GM21576 (cell line): ENCODE data around the gene GAN.
"Not testable (repeated sequence)": the region's sequence is repeated elsewhere in the genome, so short reads cannot be mapped to it uniquely, and the experiment has no call there.

Experiments used
- ATAC-seq: cut with Tn5 transposase; IDR thresholded peaks from one replicate; pipeline ENCODE4 v1.9.1; 2021; ENCODE audit warnings: mild to moderate bottlenecking, moderate library complexity; ENCODE audit not compliant: unreplicated experiment

GAN gene

DNA sequence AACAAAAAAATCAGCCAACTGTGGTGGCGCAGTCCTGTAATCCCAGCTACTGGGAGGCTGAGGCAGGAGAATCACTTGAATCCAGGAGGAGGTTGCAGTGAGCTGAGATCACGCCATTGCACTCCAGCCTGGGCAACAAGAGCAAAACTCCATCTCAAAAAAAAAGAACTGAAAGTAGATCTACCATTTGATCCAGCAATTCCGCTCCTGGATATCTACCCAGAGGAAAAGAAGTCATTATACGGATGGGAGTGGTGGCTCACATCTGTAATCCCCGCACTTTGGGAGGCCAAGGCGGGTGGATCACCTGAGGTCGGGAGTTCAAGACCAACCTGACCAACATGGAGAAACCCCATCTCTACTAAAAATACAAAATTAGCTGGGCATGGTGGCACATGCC, 107.4 kb downstream of the GAN start:
- not testable (repeated sequence) for ATAC-seq

DNA sequence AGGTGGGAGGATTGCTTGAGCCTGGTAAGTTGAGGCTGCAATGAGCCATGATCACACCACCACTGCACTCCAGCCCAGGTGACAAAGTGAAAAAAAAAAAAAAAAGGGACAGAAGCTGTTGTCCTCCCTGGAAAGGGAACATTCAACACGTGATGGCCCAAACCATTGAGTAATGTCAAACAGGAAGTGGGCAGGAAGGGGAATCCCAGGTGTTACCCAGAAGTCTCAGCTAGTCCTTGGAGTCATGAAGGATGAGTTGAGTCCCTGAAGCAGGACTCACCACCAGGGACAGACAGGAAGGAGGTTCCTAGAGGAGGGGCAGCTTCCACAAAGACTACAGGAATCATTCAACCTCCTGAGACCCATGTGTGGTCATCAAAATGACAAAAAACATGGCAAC, 110.0 kb downstream of the GAN start:
- ATAC-seq: no peak

DNA sequence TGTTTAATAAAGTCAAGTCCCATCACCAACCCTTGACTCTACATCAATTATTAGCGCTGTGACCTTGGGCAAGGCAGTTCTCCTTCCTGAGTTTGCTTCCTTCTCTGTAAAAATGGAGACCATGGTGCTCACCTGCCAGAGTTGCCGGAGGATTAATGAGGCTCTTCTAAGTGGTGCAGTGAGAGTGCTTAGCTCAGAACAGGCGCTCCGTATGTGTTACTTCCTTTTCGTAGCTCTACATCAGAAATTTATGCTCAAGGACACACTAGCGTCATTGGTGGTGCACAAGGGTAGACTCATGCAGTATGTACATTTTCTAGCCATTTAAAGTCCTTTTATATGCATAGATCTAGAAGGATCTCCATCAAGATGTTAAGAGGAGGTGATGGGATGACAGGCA, 112.5 kb downstream of the GAN start:
- no peak for ATAC-seq

DNA sequence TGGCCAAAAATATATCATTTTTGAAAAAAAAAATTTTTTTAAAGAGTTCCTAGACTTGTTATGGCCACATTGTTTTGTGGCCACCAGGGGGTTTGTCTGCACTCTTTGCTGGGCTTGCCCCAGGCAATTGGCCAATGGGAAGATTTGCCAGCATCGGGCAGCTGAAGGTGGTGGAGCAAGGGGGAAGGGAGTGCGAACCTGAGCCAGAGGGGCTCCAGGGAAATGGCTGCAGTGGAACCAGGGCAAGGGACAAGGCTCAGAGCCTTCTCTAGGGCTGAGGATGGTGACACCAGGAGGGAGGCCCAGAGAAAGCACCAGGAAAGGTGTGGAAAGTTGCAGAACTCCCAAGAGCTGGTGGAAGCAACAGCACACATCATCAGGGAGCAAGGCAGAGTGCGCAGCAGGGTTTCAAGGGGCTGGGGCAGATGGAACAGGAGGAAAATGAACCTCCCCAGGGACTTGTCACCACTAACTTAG, 114.3 kb downstream of the GAN start:
- ATAC-seq: no peak

DNA sequence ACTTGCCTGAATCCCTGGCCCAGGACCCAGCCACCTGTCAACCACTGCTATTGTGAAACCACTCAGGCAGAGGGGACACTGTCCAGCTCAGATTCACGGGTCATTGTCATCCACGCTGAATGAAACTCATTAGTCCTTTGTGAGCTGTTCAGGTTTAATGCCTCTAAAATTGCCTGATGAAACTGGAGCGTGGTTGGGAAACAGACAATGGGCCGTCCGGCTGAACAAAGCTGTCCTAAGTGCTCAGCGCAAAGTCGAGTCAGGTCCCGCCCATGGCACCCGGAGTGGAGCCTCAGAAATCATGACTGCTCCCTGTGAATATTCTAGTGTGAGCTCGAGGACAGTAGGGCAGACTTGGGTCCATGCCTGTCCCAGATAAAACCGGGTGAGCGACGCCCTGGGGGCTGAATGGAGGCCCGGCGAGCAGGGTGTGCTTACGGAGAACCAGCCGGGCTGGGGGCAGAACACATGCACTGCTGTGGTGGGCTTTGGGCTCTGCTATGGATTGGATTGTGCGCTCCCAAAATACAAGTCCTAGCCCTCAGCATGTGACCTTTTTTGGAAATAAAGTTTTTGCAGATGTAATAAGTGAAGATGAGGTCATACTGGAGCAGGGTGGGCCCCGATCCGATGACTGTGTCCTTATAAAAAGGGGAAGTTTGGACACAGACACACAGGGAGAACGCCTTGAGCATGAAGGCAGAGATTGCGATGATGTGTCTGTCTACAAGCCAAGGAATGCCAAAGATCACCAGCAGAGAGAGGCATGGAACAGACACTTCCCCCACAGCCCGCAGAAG, 117.0 kb downstream of the GAN start:
- ATAC-seq: no peak

DNA sequence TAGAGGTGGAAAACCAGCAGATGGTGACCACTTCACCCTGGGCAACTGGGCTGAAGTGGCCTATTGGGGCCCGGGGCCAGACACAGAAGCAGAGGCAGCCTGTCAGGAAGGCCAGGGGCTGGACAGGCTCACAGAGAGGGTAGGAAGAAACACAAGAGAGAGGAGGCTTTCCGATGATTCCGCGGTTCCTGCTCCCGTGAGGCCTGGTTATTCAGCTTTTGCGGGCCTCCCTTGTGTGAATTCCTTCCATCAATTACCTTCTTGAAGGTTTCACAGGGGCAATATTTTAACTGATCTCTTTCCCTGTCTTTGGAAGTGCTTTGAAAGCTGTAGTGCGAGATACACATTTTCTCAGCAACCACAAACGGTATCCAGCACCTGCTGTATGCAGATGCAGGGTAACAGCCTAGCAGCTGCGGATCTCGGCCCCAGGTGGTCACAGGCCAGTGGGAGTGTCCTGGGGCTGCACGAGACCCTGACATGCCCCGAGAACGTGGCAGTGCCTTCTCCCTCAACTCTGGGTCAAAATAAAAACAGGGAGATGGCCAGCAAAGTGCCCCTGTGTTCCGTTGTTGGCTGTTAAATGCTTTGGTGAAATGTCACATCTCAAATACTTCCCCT, 118.3 kb downstream of the GAN start:
- no peak for ATAC-seq

DNA sequence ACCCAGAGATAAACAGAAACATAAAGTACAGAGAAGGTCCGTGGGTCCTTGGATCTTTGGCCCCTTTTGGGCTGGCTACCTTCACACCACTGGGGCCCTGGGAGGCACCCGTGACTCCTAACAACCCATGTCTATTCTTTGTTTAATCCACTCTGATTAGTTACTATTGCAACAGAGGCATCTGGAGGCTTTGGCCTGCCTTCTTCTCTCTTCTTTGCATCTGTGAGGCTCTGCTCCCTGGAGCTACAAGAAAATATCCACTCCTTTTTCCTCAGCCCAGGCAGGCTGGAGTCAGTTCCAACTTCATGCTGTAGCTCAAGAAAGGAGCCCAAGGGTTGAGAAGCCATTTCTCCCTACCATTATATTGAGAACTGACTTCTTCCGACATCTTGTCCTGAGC, 120.3 kb downstream of the GAN start:
- ATAC-seq: no peak

DNA sequence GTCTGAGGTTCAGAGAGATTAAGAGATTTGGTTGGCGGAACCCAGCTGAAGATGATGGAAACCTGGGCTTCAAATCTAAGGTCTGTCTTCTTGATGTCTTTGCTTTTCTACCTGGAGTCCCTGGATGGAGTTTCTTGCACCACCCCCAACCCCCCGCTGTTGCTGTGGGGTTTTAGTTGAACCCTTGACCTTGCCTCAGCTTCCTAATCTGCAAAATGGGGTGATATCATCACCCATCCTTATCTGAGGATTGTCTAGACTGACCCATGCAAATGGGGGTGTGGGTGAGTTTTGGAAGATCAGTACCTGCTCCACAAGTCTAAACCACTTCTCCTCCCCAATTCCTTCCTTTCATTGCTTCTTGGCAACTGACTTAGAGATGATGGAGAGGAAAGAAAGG, 120.8 kb downstream of the GAN start:
- ATAC-seq: no peak

DNA sequence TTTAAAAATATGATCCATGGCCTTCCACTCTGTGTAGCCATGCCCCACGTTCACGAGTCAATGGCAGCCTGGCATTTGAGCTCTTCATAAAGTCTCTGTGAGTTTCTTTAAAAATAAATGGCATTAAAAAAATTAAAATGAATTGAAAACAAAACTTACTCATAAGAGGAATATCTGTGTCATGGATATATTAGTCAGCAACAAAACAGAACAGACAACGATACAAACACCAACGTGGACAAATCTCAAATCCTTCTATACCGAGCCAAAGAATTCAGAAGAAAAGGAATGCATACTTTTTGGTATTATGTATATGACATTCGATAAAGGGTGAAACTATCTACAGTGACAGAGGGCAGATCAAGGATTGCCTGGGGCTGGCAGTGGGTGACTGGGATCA, 121.6 kb downstream of the GAN start:
- ATAC-seq: no peak

DNA sequence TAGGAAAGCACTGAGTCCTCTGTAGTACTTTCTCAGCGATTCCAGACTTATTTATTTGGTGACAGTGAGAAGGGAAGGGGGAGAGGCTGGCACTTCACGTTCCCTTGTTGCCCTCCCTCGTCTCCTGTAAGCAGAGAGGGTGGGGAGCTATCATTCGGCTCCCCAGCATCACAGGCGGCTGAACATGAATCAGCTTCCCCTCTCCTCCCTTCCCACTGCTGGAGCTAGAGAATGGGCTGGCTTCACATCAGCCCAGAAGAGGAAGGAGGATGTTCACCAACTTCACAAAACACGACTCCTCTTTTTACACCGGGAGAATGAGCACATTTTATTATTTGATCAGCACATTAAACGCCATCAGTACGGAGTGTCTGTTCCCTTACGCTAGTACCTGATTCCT, 123.1 kb downstream of the GAN start:
- ATAC-seq: no peak
